Stimulated activated CD4-positive, alpha-beta T cell treated with anti-CD3 and anti-CD28 coated beads, Interleukin-15, amount 100 ng/mL, for 1 hour (primary cell): ENCODE measurements around the gene PCDHA5.
"Not testable (repeated sequence)": the region's sequence is repeated elsewhere in the genome, so short reads cannot be mapped to it uniquely, and the experiment has no call there.

ENCODE experiments used
- DNase-seq, 2 donors: peaks; one replicate each; pipeline ENCODE4 v3.0.0-alpha.2; 2020; ENCODE audit warnings: low read depth in 1 of 2, low spot score in 1 of 2

PCDHA5 gene

DNA sequence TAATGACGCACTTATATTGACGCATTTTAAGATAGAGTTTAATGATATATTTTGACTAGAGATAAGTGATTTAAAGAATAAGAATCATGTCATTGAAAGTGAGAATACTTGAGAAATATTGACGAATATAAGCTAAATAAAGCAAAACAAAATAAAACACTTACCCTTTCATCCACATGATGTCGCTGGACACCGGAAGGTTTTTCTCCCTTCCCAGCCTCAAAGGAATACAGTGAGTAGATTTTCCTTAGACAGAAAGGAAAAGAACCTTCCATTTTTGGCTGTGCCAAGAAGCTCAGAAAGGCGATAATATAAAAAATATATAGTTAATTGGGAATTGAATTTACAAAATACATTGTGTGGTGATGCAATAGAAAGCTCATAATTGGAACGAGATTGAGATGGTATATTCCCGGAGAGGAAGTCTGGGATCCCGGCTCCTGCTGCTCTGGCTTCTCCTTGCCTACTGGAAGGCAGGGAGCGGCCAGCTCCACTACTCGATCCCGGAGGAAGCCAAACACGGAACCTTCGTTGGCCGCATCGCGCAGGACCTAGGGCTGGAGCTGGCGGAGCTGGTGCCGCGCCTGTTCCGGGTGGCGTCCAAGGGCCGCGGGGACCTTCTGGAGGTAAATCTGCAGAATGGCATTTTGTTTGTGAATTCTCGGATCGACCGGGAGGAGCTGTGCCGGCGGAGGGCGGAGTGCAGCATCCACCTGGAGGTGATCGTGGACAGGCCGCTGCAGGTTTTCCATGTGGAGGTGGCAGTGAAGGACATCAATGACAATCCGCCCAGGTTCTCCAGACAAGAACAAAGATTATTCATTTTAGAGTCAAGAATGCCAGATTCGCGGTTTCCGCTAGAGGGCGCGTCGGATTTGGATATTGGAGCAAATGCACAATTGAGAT lies at the start of gene PCDHA5:
Gene PCDHA5 (plus strand): TSS at position 239 of the 906 bp plus-strand sequence.
- DNase-seq = no peak

- no peak for DNase-seq
These were observed 40.9 kb upstream of the PCDHA5 start for GRCh38 chr5:140780512-140780911.

DNA sequence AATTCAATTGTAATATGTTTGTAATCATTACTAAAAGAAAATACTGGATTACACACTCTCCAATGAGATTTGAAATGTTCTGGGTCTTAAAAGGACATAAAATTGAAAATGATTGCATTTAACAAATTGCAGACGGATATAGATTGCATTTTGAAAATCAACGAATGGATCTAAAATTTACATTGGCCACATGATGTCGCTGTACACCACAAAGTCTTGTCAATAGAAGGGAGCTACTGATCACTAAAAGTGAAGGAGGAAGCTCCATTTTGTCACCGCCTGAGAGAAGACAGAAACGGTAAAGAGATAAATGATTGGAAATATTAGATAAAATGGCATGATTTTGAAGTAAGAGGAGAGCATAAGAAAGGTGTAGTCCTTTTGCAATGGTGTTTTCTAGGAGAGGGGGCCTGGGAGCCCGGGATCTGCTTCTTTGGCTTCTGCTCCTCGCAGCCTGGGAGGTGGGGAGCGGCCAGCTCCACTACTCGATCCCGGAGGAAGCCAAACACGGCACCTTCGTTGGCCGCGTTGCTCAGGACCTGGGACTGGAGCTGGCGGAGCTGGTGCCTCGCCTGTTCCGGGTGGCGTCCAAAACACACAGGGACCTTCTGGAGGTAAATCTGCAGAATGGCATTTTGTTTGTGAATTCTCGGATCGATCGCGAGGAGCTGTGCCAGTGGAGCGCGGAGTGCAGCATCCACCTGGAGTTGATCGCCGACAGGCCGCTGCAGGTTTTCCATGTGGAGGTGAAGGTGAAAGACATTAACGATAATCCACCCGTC lies 35.3 kb upstream of the PCDHA5 start, which contains the start of gene PCDHA1:
Gene PCDHA1 (plus strand): TSS at position 236 of the 782 bp plus-strand sequence.
- DNase-seq = no peak

DNA sequence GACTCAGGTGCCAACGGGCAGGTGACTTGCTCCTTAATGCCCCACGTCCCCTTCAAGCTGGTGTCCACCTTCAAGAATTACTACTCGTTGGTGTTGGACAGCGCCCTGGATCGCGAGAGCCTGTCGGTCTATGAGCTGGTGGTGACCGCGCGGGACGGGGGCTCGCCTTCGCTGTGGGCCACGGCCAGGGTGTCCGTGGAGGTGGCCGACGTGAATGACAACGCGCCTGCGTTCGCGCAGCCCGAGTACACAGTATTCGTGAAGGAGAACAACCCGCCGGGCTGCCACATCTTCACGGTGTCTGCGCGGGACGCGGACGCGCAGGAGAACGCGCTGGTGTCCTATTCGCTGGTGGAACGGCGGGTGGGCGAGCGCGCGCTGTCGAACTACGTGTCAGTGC lies 34.0 kb upstream of the PCDHA5 start:
- DNase-seq = not testable (repeated sequence)

- not testable (repeated sequence) for DNase-seq
These were observed 33.4 kb upstream of the PCDHA5 start for GRCh38 chr5:140787849-140788504.

- DNase-seq = no peak
These were observed 30.3 kb upstream of the PCDHA5 start for GRCh38 chr5:140791089-140791488.

GRCh38 chr5:140794595-140795258 lies 26.7 kb upstream of the PCDHA5 start, which contains the start of gene PCDHA2:
PCDHA2 (plus strand) TSS chr5:140794852.
- no peak for DNase-seq

DNA sequence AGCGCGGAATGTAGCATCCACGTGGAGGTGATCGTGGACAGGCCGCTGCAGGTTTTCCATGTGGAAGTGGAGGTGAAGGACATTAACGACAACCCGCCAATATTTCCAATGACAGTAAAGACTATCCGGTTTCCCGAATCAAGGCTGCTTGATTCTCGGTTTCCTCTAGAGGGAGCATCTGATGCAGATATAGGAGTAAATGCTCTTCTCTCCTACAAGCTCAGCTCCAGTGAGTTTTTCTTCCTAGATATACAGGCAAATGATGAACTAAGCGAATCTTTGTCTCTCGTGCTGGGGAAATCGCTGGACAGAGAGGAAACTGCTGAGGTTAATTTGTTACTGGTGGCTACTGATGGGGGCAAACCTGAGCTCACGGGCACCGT lies 26.2 kb upstream of the PCDHA5 start:
- no peak for DNase-seq

DNA sequence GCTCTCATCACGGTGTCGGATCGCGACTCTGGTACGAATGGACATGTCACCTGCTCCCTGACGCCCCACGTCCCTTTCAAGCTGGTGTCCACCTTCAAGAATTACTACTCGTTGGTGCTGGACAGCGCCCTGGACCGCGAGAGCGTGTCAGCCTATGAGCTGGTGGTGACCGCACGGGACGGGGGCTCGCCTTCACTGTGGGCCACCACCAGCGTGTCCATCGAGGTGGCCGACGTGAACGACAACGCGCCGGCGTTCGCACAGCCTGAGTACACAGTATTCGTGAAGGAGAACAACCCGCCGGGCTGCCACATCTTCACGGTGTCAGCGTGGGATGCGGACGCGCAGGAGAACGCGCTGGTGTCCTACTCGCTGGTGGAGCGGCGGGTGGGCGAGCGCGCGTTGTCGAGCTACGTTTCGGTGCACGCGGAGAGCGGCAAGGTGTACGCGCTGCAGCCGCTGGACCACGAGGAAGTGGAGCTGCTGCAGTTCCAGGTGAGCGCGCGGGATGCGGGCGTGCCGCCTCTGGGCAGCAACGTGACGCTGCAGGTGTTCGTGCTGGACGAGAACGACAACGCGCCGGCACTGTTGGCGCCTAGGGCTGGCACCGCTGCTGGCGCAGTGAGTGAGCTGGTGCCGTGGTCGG lies 25.2 kb upstream of the PCDHA5 start:
- not testable (repeated sequence) for DNase-seq

DNA sequence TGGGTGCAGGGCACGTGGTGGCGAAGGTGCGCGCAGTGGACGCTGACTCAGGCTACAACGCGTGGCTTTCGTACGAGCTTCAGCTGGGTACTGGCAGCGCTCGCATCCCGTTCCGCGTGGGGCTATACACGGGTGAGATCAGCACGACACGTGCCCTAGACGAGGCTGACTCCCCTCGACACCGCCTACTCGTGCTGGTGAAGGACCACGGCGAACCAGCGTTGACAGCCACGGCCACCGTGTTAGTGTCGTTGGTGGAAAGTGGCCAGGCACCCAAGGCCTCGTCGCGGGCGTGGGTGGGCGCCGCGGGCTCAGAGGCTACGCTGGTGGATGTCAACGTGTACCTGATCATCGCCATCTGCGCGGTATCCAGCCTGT lies 24.7 kb upstream of the PCDHA5 start:
- DNase-seq = no peak

DNA sequence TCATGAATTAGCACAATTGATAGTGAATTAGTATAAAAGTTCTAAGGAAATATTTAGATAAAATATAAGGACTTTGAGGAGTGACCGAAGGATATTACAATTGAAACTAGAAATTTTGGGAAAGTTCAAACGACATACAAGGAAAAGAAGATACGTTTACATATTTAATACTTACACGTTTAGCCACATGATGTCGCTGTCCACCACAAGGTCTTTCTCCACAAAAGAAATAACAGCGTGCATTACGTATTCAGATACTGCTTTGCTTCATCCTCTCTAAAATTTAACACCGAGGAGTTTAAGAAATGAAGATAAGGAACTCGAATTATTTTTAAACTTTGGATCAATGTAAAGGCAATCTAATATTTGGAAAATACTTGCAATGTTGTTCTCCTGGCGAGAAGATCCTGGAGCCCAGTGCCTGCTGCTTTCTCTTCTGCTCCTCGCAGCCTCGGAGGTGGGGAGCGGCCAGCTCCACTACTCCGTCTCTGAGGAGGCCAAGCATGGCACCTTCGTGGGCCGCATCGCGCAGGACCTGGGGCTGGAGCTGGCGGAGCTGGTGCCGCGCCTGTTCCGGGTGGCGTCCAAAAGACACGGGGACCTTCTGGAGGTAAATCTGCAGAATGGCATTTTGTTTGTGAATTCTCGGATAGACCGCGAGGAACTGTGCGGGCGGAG lies 20.5 kb upstream of the PCDHA5 start, which contains the start of gene PCDHA3:
Gene PCDHA3 (plus strand): TSS at position 242 of the 678 bp plus-strand sequence.
- DNase-seq = no peak

GRCh38 chr5:140801494-140801841 lies 19.9 kb upstream of the PCDHA5 start:
- DNase-seq = no peak

- not testable (repeated sequence) for DNase-seq
These were observed 19.0 kb upstream of the PCDHA5 start for GRCh38 chr5:140802381-140802780.

- DNase-seq = no peak
These were observed 18.6 kb upstream of the PCDHA5 start for GRCh38 chr5:140802781-140803271.

DNA sequence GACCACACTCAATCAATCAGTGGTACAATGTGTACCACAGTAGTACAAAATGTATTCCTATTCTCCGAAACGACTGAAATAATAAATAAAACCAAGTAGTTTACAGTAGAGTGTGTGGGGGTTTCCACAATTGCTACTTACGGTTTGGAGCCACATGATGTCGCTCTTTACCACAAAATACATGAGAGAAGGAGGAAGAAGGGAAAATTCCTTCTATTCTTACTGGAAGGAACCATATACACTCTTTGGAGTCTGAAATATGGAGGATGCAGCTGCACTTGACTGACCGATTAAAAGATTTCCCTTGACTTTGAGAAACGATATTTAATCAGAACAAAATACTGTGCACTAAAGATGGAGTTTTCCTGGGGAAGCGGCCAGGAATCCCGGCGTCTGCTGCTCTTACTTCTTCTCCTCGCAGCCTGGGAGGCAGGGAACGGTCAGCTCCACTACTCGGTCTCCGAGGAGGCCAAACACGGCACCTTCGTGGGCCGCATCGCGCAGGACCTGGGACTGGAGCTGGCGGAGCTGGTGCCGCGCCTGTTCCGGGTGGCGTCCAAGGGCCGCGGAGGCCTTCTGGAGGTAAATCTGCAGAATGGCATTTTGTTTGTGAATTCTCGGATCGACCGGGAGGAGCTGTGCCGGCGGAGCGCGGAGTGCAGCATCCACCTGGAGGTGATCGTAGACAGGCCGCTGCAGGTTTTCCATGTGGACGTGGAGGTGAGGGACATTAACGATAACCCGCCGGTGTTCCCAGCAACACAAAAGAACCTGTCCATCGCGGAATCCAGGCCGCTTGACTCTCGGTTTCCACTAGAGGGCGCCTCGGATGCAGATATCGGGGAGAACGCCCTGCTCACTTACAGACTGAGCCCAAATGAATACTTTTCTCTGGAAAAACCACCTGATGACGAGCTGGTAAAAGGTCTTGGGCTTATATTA lies 14.3 kb upstream of the PCDHA5 start, which contains the start of gene PCDHA4:
Gene PCDHA4 (plus strand): TSS at position 235 of the 942 bp plus-strand sequence.
- no peak for DNase-seq

- DNase-seq = not testable (repeated sequence)
These were observed 13.0 kb upstream of the PCDHA5 start for GRCh38 chr5:140808241-140808888.

GRCh38 chr5:140808889-140809291 lies 12.5 kb upstream of the PCDHA5 start:
- DNase-seq = no peak

DNA sequence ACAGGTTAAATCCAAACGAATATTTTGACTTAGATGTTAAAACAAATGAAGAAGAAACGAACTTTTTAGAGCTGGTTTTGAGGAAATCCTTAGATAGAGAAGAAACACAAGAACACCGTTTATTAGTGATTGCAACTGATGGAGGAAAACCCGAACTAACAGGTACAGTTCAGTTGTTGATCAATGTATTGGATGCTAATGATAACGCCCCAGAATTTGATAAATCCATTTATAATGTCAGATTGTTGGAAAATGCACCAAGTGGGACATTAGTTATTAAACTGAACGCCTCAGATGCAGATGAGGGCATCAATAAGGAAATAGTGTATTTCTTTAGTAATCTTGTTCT lies 842 bp downstream of the PCDHA5 start:
- DNase-seq = no peak
